B cell (primary cell): ENCODE data around the gene DUSP16. TPM values are rescaled to one million over a fixed set of nuclear protein-coding genes. Genes with fewer than 3 reads are reported as not detected.

Source experiments
- ATAC-seq: fragments of 200-7000 bp; cut with Tn5 transposase; one replicate; pipeline ENCODE4 v1.10.0; 2021; ENCODE audit warnings: low read depth, mild to moderate bottlenecking, moderate number of reproducible peaks, moderate library complexity
- CTCF ChIA-PET: fragments of 350-600 bp; sonication (Branson Sonifier 250); formaldehyde crosslinking; loops from one replicate; lab custom pipeline; 2021; ENCODE audit warnings: antibody characterized with exemption, inconsistent platforms; lab: Charles Lee
- POLR2A ChIA-PET: fragments of 350-600 bp; sonication (Branson Sonifier 250); formaldehyde crosslinking; loops from one replicate; lab custom pipeline; 2021; ENCODE audit warnings: antibody characterized with exemption; lab: Charles Lee
- DNase-seq: peaks from one replicate; pipeline ENCODE4 v3.0.0; 2013
- H2AFZ ChIP-seq: 2 replicates; pipeline ENCODE4 v1.6.1; 2012; ENCODE audit warnings: mild to moderate bottlenecking, low read depth, low read length; ENCODE audit not compliant: insufficient read depth, poor library complexity, severe bottlenecking
- H3K27ac ChIP-seq, 2 donors: 1 replicate in 1 of 2; 2 replicates in 1 of 2; pipeline ENCODE4 v1.5.1; 2012 to 2013; ENCODE audit warnings: low read length in 2 of 2, mild to moderate bottlenecking in 2 of 2, moderate library complexity in 1 of 2
- H3K27me3 ChIP-seq, 4 experiments: fragments of 200-600 bp in 1 of 4; sonication (generic) in 1 of 4; replicated peaks in 1 of 4; 1 replicate in 2 of 4; 2 replicates in 2 of 4; pipeline versions ENCODE4 v1.6.1 to v1.7.0; 2013 to 2016; ENCODE audit warnings: low read length in 3 of 4, mild to moderate bottlenecking in 2 of 4, mixed read lengths in 1 of 4, moderate library complexity in 1 of 4; ENCODE audit not compliant: insufficient read depth in 4 of 4, control insufficient read depth in 3 of 4; ENCODE audit errors: control extremely low read depth in 1 of 4
- H3K36me3 ChIP-seq, 2 experiments: replicated peaks in 1 of 2; 1 replicate in 1 of 2; 2 replicates in 1 of 2; pipeline versions ENCODE4 v1.6.1 to v1.7.1; 2013; ENCODE audit warnings: low read length in 1 of 2; ENCODE audit not compliant: insufficient read depth in 2 of 2, control insufficient read depth in 1 of 2; ENCODE audit errors: control extremely low read depth in 1 of 2, extremely low read depth in 1 of 2
- H3K4me1 ChIP-seq, 2 donors: fragments of 200-600 bp in 1 of 2; sonication (generic) in 1 of 2; 1 replicate in 1 of 2; 2 replicates in 1 of 2; pipeline versions ENCODE4 v1.5.1 to v1.6.1; 2013 to 2017; ENCODE audit warnings: low read length in 2 of 2; ENCODE audit not compliant: control insufficient read depth in 2 of 2, insufficient read depth in 2 of 2
- H3K4me2 ChIP-seq: replicated peaks from 2 replicates; pipeline ENCODE3; 2012; ENCODE audit warnings: mild to moderate bottlenecking, low read depth, low read length; ENCODE audit not compliant: poor library complexity, severe bottlenecking
- H3K4me3 ChIP-seq, 5 experiments: fragments of 200-600 bp in 1 of 5; sonication (generic) in 1 of 5; 1 replicate in 3 of 5; 2 replicates in 2 of 5; pipeline versions ENCODE4 v1.5.1 to v1.7.0; 2011 to 2016; ENCODE audit warnings: low read length in 4 of 5, mild to moderate bottlenecking in 4 of 5, low read depth in 2 of 5, control low read depth in 1 of 5, moderate library complexity in 1 of 5; ENCODE audit not compliant: insufficient read depth in 1 of 5; ENCODE audit errors: control extremely low read depth in 1 of 5, extremely low read depth in 1 of 5
- H3K79me2 ChIP-seq: fragments of 200-600 bp; sonication (generic); one replicate; pipeline ENCODE4 v1.6.0; 2016; ENCODE audit warnings: low read length; ENCODE audit not compliant: control insufficient read depth, insufficient read depth
- H3K9ac ChIP-seq: fragments of 200-600 bp; sonication (generic); 2 replicates; pipeline ENCODE4 v1.6.1; 2017; ENCODE audit warnings: mild to moderate bottlenecking, low read length, moderate library complexity
- H3K9me3 ChIP-seq, 3 donors: one replicate each; pipeline versions ENCODE4 v1.6.1 to v1.7.1; 2013; ENCODE audit warnings: low read length in 2 of 3; ENCODE audit not compliant: control insufficient read depth in 2 of 3, insufficient read depth in 1 of 3; ENCODE audit errors: control extremely low read depth in 1 of 3
- H4K20me1 ChIP-seq: 2 replicates; pipeline ENCODE4 v1.6.0; 2012; ENCODE audit warnings: mild to moderate bottlenecking, low read length; ENCODE audit not compliant: insufficient read depth, control insufficient read depth, poor library complexity, severe bottlenecking
- H3K27ac Mint-ChIP-seq: one replicate; pipeline ENCODE4 v1.8.0; 2021; ENCODE audit warnings: mixed read lengths
- H3K27me3 Mint-ChIP-seq: one replicate; pipeline ENCODE4 v1.8.0; 2021; ENCODE audit warnings: mixed read lengths
- H3K4me1 Mint-ChIP-seq: one replicate; pipeline ENCODE4 v1.8.0; 2021; ENCODE audit warnings: mixed read lengths
- H3K4me3 Mint-ChIP-seq: one replicate; pipeline ENCODE4 v1.8.0; 2021; ENCODE audit warnings: mixed read lengths
- H3K9me3 Mint-ChIP-seq: one replicate; pipeline ENCODE4 v1.8.0; 2022; ENCODE audit warnings: mixed read lengths; ENCODE audit not compliant: insufficient read depth
- CTCF ChIP-seq: fragments of 200-600 bp; IDR thresholded peaks from one replicate; pipeline ENCODE4 v1.8.0; 2022; ENCODE audit warnings: antibody characterized with exemption, mild to moderate bottlenecking
- EZH2 ChIP-seq: IDR thresholded peaks from 2 replicates; pipeline ENCODE4 v1.6.1; 2012; ENCODE audit warnings: borderline replicate concordance, low read depth, mild to moderate bottlenecking, moderate library complexity, low read length; ENCODE audit not compliant: insufficient read depth, poor library complexity, severe bottlenecking
- WGBS: methylation state at CpG from one replicate; pipeline ENCODE4 v1.1.5; 2013; ENCODE audit warnings: missing lambda C conversion rate; ENCODE audit not compliant: insufficient coverage; 5-methylcytosine and 5-hydroxymethylcytosine counted together
- intact Hi-C: fragments of 100-400 bp; cut with micrococcal nuclease; formaldehyde crosslinking; loops from one replicate; pipeline ENCODE4 v1.10.0; 2022
- polyA plus RNA-seq: library from polyadenylated mRNA; depleted of rRNA; stranded (reverse); fragments of >200 nt; gene quantifications from 2 replicates; pipeline ENCODE4 v1.2.3, GENCODE V29; 2012
- total RNA-seq, 2 donors: library from RNA; stranded (reverse); fragments of 120-200 nt in 1 of 2; gene quantifications; 1 replicate in 1 of 2; 2 replicates in 1 of 2; pipeline versions ENCODE4 v1.2.3 to v1.2.4, GENCODE V29; 2013 to 2022

DUSP16 gene
- total and polyA plus RNA-seq, 2 donors (not counting 1 experiment from before 2014, with no cell fraction given): 0.37 to 5.6 TPM

- DNase-seq (no peak), ATAC-seq (peak; percentile 22)
- intact Hi-C loops: loop anchor here (5.0 kb wide), 1 partner anchor 80 kb away; the partner anchor contains the start of gene DUSP16
- Histone ChIP-seq H4K20me1 (no peaks in the 10 kb centered on the region), H3K9me3 (no peaks in the 10 kb centered on the region), H3K4me1 (peaks cover 6 to 7% of the 10 kb centered on the region in 2 donors), H3K4me2 (no peak overlapping the region), H3K9ac (no peak overlapping the region), H3K36me3 (no peaks in the 10 kb centered on the region), H3K27ac (peak overlapping the region in 1 of 2 donors; percentile 41), H3K27me3 (no peaks in the 10 kb centered on the region), H3K4me3 (no peak overlapping the region), H3K79me2 (no peaks in the 10 kb centered on the region), H2AFZ (no peak overlapping the region)
- H3K27me3 Mint-ChIP-seq: no peaks in the 10 kb centered on the region
- CTCF ChIA-PET: interaction anchor here (1.2 kb wide), 1 partner anchor 255 kb away, joined by 3 read pairs; no protein-coding TSS in a partner anchor
- H3K27ac Mint-ChIP-seq: peak overlapping the region; percentile 39
- 95% methylated on average over 2 of the region's 6 CpGs for WGBS
- TF ChIP-seq CTCF (no peak), EZH2 (no peak)
- no peak overlapping the region for H3K4me3 Mint-ChIP-seq
- no peaks in the 10 kb centered on the region for H3K9me3 Mint-ChIP-seq
- H3K4me1 Mint-ChIP-seq: peaks cover 24% of the 10 kb centered on the region
- POLR2A ChIA-PET: no interaction called here
Observed at GRCh38 chr12:12482150-12482761, 80.4 kb downstream of the DUSP16 start.

GRCh38 chr12:12481631-12482030, 81.0 kb downstream of the DUSP16 start:
- no peak for ATAC-seq
- Mint-ChIP-seq H3K4me1 (peaks cover 22% of the 10 kb centered on the region), H3K4me3 (no peak overlapping the region), H3K9me3 (no peaks in the 10 kb centered on the region), H3K27me3 (no peaks in the 10 kb centered on the region), H3K27ac (no peak overlapping the region)
- Histone ChIP-seq H4K20me1 (no peaks in the 10 kb centered on the region), H2AFZ (no peak overlapping the region), H3K4me1 (peaks cover 6 to 7% of the 10 kb centered on the region in 2 donors), H3K9ac (no peak overlapping the region), H3K27me3 (no peaks in the 10 kb centered on the region), H3K79me2 (no peaks in the 10 kb centered on the region), H3K4me2 (no peak overlapping the region), H3K36me3 (no peaks in the 10 kb centered on the region), H3K9me3 (no peaks in the 10 kb centered on the region), H3K27ac (no peak overlapping the region), H3K4me3 (no peak overlapping the region)
- WGBS: 9% methylated on average over 2 of the region's 2 CpGs
- DNase-seq: no peak
- TF ChIP-seq CTCF (no peak), EZH2 (no peak)
- ChIA-PET POLR2A (no interaction called here), CTCF (no interaction called here)
- intact Hi-C loops: loop anchor here (5.0 kb wide), 1 partner anchor 81 kb away; the partner anchor contains the start of gene DUSP16
